Measurements from ENCODE around the gene JTB.

The JTB gene

GRCh38 chr1:153953859-153954365 lies 23.6 kb downstream of the JTB start:
- DNase-seq, result no peak

DNA sequence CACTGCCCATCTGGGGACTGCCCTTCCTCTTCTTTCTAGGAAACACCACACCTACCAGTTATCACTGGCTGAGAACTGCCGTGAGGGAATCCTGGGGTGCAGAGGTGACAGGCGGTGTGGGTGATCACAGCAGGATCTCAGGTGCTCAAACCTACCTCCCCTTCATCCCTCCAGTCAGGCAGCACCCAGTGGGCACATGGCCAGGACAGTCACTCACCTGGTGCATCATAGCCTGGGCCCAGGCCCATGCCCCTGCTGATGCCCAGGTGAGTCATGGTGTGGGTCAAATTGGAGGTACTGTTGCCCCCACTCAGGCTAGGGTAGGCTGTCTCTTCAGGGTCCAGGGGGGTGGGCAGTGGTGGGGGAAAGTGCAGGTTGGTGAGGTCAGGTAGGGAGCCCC lies 25.7 kb downstream of the JTB start:
- no peak for DNase-seq

GRCh38 chr1:153951183-153951582 lies 26.3 kb downstream of the JTB start:
- DNase-seq, result no peak

DNA sequence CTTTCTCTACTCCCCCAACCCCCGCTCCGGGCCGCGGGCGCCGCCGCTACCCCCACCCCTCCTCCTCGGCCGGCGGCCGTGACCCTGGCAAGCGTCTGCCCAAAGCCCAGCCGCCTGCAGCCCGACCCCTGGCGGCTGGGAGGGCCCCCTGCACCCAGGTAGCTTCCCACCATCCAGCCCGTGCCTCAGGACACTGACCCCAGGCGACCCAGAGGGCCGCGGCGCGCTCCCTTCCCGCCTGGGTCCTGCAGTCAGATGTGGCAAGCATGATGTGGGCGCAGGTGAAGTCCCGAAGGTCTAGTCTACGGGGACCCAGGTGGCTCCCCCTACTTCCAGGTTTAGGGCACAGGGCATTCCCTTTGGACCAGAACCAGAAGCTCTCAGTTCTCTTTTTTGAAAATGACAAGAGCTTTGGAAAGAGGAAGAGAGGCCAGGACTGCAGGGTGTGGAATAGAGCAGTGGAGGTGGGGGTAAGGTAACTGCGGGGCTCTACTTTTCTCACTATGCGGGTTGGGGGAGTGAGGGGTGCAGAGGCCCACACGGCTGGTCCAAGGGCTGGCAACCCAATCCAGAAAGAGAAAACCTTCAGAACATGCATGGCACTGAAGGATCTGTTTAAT lies 30.7 kb downstream of the JTB start, which contains the start of gene DENND4B:
TSS of gene DENND4B (minus strand) at position 97 of the 620 bp plus-strand sequence. CDS start 2,344 bp downstream, outside the sequence.
- DNase-seq, result peak; percentile 78 to 80

GRCh38 chr1:153945795-153946621 lies 31.5 kb downstream of the JTB start:
- peak; percentile 84 to 93 for DNase-seq

- DNase-seq, result peak; percentile 88
Measured at GRCh38 chr1:153945131-153945794, 32.2 kb downstream of the JTB start.

DNA sequence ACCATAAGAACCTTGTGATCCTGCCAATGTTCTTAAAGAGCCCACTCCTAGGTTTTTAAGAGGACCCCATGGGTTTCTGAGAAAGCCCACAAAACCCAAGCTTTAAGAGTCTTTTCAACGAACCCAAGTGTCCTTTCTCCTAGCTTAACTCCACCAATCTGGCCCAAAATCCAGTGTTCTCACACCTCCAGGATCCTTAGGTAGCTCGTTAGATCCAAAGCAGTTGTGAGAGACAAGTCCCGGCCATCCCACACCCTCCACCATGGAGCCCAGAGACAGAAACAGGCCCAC lies 32.7 kb downstream of the JTB start:
- DNase-seq, result no peak

- DNase-seq, result peak; percentile 29 to 52
Measured at GRCh38 chr1:153944005-153944826, 33.3 kb downstream of the JTB start.

DNA sequence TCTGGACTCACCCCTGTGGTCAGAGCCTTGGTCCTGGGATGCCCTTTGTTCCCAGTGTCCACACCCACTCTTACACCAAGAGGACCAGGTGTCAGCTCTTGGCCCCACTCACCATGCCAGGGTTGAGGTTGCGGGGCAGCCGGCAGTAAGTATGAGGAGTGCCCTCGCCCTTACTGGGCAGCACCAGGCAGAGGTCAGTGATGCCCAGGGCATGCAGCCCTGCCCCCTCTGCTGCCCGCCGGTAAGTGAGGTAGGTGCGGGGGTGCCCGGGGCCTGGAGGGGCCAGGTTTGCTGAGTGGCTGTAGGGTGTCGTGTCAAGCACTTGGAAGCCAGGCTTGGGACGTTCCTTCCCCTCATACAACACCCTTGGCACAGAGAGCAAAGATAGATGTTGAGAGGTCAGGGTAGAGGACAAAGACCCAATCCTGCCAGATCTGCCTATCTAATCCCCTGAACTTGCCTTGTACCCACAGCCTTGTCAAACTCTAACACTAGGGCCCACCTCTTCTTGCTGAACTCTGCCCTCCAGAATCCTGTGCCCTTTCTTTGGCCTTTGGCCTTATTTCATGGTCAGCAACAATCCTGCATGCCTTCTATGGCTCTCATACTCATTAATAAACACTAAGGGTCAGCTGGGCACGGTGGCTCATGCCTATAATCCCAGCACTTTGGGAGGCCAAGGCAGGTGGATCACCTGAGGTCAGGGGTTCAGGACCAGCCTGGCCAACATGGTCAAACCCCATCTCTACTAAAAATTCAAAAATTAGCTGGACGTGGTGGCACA lies 34.5 kb downstream of the JTB start:
- DNase-seq, result no peak

DNA sequence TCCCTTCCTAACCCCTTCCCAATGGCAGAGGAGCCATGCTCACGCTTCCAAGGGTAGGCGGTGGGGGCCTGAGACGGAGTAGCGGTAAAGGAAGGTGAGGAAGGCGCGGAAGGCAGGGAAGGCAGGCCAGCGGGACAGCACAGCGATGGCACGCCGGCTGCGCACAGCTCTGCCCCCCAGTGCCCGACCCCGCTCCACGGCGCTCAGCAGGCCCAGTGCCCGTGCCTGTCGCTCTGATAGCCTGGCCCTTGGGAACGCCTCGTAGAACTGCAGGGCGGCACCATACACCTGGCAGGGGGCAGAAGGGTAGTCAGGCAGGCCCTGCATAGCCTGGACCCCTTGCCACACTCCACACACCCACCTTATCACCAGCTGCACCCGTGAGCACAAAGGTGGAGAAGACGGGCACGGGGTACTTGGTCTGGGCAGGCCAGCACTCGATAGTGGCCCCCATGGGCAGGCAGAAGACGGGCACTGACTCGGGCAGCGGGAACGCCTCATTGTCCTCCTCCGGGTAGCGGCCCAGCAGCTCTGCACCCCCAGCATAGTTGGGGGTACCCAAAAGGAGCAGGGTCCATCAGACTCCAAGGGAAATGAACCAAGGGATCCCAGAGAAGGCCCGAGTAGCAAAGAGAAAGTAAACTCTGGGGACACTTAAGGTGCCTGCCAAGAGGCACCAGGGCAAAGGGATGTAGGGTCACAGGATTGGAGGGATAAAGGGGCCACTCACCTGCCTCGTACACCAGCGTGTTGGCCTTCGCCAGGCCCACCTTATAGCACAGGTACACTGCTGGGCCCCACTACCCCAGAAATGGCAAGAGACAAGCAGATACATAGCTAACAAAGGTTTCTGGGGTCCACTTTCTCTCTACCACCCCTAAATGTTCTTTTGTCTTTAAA lies 35.4 kb downstream of the JTB start:
- no peak for DNase-seq

DNA sequence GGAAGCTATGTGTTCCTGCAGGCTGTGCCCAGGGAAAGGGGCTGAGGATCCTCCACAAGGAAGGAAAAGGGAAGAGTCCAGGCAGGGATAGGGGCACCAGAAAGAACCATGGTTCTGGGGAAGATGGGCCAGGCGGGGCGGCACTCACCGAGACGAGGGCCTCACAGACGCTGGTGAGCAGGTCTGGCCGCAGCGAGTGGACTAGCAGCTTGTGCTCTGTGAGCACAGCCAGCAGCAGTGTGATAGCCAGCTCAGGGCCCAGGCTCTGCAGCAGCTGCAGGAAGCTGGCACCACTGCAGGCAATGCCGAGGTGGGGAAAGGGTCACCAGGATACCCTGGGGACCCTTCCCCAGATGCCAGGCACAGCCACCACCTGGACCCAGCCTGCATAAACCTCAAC lies 36.7 kb downstream of the JTB start:
- no peak for DNase-seq

DNA sequence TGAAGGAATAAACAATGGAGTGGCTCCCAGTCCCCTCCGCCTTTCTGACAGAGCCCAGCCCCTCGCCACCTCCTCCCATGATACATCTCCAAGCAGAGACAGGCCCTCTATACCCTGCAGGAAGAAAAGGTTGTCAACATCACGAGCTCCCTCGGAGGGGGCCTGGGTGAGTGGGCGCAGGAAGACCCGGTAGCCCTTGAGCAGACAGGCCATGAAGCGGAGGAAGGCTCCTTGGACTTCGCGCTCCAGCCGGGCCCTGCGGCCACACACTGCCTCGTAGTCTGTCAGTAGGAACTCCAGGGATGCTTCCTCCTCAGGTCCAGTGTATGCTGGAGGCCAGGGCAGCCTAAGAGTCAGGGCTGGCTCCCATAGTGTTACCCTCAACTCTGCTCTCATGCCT lies 38.0 kb downstream of the JTB start:
- DNase-seq, result no peak

DNA sequence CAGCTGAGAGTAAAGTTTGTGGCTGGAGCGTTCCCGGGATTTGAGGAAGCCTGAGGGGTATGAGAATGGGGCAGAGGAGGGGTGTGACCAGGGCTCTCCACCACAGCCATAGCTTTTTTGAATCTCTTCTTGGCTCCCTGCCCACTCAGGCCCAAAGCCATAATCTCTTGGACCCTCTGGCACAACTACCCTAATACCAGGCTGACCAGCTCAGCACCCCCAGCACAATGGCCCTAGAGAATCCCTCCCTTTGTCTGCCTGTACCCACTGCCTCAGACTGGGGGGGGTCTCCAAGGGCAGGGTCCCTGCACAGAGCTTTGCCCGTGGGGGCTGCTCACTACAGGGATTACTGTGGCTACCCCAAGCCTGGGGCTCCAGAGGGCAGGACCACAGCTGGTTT lies 38.5 kb downstream of the JTB start:
- DNase-seq, result no peak

DNA sequence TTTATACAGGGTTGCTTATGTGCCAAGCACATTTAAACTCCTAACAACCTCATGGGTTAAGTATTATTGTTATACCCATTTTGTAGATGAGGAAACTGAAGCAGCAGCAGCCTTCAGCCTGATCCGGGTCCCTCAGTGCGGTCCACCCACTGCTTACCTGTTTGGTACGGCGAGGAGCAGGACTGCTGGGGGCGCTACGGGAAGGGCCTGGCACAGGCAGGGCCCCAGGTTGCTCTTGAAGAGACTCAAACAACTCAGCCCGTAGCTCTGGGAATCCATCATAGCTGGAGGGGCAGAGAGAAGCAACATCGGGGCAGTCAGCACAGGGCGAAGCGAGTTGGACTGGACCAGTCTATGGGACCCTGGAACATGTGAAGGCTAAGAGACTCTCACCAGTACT lies 40.1 kb downstream of the JTB start:
- no peak for DNase-seq

GRCh38 chr1:153936011-153936802 lies 41.3 kb downstream of the JTB start:
- DNase-seq, result no peak

- DNase-seq, result no peak
Measured at GRCh38 chr1:153934746-153935145, 42.7 kb downstream of the JTB start.

GRCh38 chr1:153933955-153934354 lies 43.5 kb downstream of the JTB start:
- no peak for DNase-seq

GRCh38 chr1:153933430-153933829 lies 44.0 kb downstream of the JTB start:
- no peak for DNase-seq

DNA sequence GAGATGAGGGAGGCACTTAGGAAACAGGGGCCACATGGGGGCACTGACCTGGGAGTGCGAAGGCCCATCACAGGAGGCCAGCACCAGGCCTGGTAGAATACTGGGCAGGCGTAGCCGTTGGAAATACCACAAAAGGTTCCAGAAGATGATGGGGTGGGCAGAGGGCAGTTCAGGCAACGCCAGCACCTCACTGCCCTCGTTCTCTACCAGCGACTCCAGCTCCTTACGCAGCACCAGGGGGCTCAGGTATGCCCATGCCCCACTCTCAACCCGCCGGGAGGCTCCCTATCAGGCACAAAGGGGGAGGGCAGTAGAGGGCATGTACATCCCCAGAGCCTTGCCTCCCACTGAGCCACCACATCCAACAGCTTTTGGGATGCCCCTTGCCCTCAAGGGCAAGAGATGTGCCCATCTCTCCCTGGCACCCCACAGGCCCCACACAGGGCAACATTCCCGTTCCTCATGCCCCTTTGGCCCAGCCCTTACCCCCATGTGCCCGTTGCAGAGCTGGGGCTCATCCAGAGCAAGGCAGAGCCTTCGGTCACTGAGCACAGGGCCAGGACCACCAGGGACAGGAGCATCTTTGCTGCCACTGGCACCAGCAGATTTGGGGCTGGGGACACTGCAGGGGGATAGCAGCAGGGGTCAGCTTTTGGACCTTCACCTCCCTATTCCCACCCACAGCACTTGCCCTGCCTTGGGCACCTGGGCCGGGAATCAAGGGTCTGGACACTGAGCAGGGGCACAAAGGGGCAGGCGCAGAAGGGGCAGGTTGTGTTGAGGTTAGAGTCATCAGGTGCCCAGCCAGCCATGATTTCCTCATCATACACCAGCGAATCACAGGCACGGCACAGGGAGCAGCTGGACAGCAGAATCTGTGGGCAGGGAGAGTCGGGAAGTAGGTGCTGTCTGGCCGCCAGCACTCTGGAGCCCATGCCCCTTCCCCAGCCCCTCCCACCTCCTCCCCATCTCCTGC lies 45.0 kb downstream of the JTB start:
- DNase-seq, result no peak
